HEK293 (cell line): Measurements from ENCODE around the gene CLDN14.

Experiments
- ZNF184 ChIP-seq: fragments of 450-650 bp; IDR thresholded peaks from 2 replicates; pipeline ENCODE4 v1.5.1; 2018; ENCODE audit warnings: missing biosample characterization, mild to moderate bottlenecking, missing genetic modification characterization
- ZNF223 ChIP-seq: fragments of 450-650 bp; formaldehyde crosslinking; IDR thresholded peaks from 2 replicates; pipeline ENCODE4 v1.5.1; 2016; ENCODE audit warnings: missing biosample characterization, missing genetic modification characterization
- ZNF426 ChIP-seq: fragments of 450-650 bp; formaldehyde crosslinking; IDR thresholded peaks from 2 replicates; pipeline ENCODE4 v1.5.1; 2017; ENCODE audit warnings: missing biosample characterization, missing genetic modification characterization, mild to moderate bottlenecking, inconsistent platforms, moderate library complexity
- ZNF560 ChIP-seq: fragments of 450-650 bp; formaldehyde crosslinking; IDR thresholded peaks from 2 replicates; pipeline ENCODE4 v1.5.1; 2017; ENCODE audit warnings: missing biosample characterization, missing genetic modification characterization, borderline replicate concordance
- TF ChIP-seq, protein P1 (sequence below): fragments of 450-650 bp; formaldehyde crosslinking; IDR thresholded peaks from 2 replicates; pipeline ENCODE4 v1.5.1; 2016; ENCODE audit warnings: missing biosample characterization, missing genetic modification characterization
- TF ChIP-seq, protein P2 (sequence below): fragments of 450-650 bp; formaldehyde crosslinking; IDR thresholded peaks from 2 replicates; pipeline ENCODE4 v1.5.1; 2016; ENCODE audit warnings: missing biosample characterization, missing genetic modification characterization

DNA sequence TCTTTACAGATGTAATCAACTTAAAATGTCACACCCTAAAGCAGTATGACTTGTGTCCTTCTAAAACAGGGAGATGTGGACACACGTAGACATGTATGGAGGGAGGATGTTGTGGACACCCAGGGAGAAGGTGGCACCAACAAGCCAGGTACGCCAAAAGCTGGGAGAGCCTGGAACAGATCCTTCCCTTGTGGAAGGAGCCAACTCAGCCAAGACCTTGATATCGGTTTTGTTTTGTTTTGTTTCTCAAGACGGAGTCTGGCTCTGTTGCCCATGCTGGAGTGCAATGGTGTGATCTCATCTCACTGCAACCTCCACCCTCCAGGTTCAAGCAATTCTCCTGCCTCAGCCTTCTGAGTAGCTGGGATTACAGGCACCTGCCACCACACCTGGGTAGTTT lies 49.1 kb downstream of the CLDN14 start:
- no peak for TF ChIP-seq ZNF223 (tag by site-specific recombination)
- TF ChIP-seq ZNF560 = no peak
- TF ChIP-seq, protein P1, sequence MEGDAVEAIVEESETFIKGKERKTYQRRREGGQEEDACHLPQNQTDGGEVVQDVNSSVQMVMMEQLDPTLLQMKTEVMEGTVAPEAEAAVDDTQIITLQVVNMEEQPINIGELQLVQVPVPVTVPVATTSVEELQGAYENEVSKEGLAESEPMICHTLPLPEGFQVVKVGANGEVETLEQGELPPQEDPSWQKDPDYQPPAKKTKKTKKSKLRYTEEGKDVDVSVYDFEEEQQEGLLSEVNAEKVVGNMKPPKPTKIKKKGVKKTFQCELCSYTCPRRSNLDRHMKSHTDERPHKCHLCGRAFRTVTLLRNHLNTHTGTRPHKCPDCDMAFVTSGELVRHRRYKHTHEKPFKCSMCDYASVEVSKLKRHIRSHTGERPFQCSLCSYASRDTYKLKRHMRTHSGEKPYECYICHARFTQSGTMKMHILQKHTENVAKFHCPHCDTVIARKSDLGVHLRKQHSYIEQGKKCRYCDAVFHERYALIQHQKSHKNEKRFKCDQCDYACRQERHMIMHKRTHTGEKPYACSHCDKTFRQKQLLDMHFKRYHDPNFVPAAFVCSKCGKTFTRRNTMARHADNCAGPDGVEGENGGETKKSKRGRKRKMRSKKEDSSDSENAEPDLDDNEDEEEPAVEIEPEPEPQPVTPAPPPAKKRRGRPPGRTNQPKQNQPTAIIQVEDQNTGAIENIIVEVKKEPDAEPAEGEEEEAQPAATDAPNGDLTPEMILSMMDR = no peak
- TF ChIP-seq, protein P2, sequence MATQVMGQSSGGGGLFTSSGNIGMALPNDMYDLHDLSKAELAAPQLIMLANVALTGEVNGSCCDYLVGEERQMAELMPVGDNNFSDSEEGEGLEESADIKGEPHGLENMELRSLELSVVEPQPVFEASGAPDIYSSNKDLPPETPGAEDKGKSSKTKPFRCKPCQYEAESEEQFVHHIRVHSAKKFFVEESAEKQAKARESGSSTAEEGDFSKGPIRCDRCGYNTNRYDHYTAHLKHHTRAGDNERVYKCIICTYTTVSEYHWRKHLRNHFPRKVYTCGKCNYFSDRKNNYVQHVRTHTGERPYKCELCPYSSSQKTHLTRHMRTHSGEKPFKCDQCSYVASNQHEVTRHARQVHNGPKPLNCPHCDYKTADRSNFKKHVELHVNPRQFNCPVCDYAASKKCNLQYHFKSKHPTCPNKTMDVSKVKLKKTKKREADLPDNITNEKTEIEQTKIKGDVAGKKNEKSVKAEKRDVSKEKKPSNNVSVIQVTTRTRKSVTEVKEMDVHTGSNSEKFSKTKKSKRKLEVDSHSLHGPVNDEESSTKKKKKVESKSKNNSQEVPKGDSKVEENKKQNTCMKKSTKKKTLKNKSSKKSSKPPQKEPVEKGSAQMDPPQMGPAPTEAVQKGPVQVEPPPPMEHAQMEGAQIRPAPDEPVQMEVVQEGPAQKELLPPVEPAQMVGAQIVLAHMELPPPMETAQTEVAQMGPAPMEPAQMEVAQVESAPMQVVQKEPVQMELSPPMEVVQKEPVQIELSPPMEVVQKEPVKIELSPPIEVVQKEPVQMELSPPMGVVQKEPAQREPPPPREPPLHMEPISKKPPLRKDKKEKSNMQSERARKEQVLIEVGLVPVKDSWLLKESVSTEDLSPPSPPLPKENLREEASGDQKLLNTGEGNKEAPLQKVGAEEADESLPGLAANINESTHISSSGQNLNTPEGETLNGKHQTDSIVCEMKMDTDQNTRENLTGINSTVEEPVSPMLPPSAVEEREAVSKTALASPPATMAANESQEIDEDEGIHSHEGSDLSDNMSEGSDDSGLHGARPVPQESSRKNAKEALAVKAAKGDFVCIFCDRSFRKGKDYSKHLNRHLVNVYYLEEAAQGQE (tag by site-specific recombination) = no peak
- no peak for TF ChIP-seq ZNF426
- TF ChIP-seq ZNF184 (tag by site-specific recombination) = no peak
